HepG2 (cell line): ENCODE measurements around the gene GPR137. TPM values are rescaled to one million over a fixed set of nuclear protein-coding genes. Genes with fewer than 3 reads are reported as not detected.

Experiments used
- ATAC-seq: fragments of 200-7000 bp; cut with Tn5 transposase; 3 replicates; pipeline ENCODE4 v1.9.1; 2020; ENCODE audit warnings: mild to moderate bottlenecking, moderate library complexity
- BruUV-seq: library from RNA; stranded (reverse); fragments of 400-500 nt; replicated peaks from 2 replicates; lab custom pipeline; 2021; lab: Mats Ljungman, UMichigan
- CTCF ChIA-PET: fragments of 300-600 bp; formaldehyde crosslinking; extraction: SDS; loops from one replicate; lab custom pipeline; 2021; ENCODE audit warnings: low total read pairs, inconsistent platforms, low intra/inter-chr PET ratio; lab: Yijun Ruan, JAX
- POLR2A ChIA-PET: fragments of 350-600 bp; sonication (Branson Sonifier 250); formaldehyde crosslinking; loops from one replicate; lab custom pipeline; 2020; ENCODE audit warnings: antibody characterized with exemption, inconsistent platforms; lab: Yijun Ruan, JAX
- DNase-seq: peaks from one replicate; pipeline ENCODE4 v3.0.0-alpha.2; 2015; ENCODE audit warnings: low spot score
- FAIRE-seq: peaks from 3 replicates; lab custom pipeline; 2011; peaks lifted over from hg19 to GRCh38; lab: Jason Lieb, UNC
- H2AFZ ChIP-seq: one replicate; pipeline ENCODE4 v1.6.1; 2011; ENCODE audit warnings: low read length, inconsistent platforms
- H3K27ac ChIP-seq: fragments of 300-600 bp; 3 replicates; pipeline ENCODE4 v1.8.0; 2011; ENCODE audit warnings: mixed run types, mild to moderate bottlenecking, mixed read lengths, low read length, inconsistent platforms; ENCODE audit not compliant: insufficient read depth; ENCODE audit errors: extremely low read length
- H3K27me3 ChIP-seq, 2 experiments: fragments of 200-600 bp in 1 of 2; 2 replicates in 1 of 2; 3 replicates in 1 of 2; pipeline versions ENCODE4 v1.6.0 to v1.8.0; 2011; ENCODE audit warnings: low read length in 2 of 2, mild to moderate bottlenecking in 2 of 2, moderate library complexity in 2 of 2, inconsistent platforms in 1 of 2; ENCODE audit not compliant: insufficient read depth in 2 of 2, control insufficient read depth in 1 of 2
- H3K36me3 ChIP-seq, 2 experiments: fragments of 200-600 bp in 1 of 2; replicated peaks in 1 of 2; 2 replicates in 1 of 2; 3 replicates in 1 of 2; pipeline versions ENCODE4 v1.5.1 to v1.8.0; 2011; ENCODE audit warnings: low read length in 2 of 2, inconsistent platforms in 1 of 2; ENCODE audit not compliant: insufficient read depth in 2 of 2, control insufficient read depth in 1 of 2
- H3K4me1 ChIP-seq: 2 replicates; pipeline ENCODE4 v1.5.1; 2012; ENCODE audit warnings: low read length, inconsistent platforms; ENCODE audit not compliant: insufficient read depth
- H3K4me2 ChIP-seq: 2 replicates; pipeline ENCODE4 v1.6.0; 2011; ENCODE audit warnings: low read depth, low read length, inconsistent platforms
- H3K4me3 ChIP-seq, 3 experiments: fragments of 200-600 bp in 1 of 3; sonication (generic), shearing (Covaris generic) in 1 of 3; replicated peaks in 1 of 3; 2 replicates each; pipeline ENCODE4 v1.5.1; 2011 to 2016; ENCODE audit warnings: low read length in 3 of 3, inconsistent platforms in 2 of 3, low read depth in 2 of 3, mild to moderate bottlenecking in 2 of 3, control low read depth in 1 of 3, mixed read lengths in 1 of 3; ENCODE audit not compliant: insufficient read depth in 1 of 3
- H3K79me2 ChIP-seq: one replicate; pipeline ENCODE4 v1.6.1; 2011; ENCODE audit warnings: low read length, inconsistent platforms; ENCODE audit not compliant: insufficient read depth
- H3K9ac ChIP-seq: 2 replicates; pipeline ENCODE4 v1.6.0; 2011; ENCODE audit warnings: mild to moderate bottlenecking, low read depth, low read length, inconsistent platforms; ENCODE audit not compliant: insufficient read depth
- H3K9me3 ChIP-seq: 2 replicates; pipeline ENCODE4 v1.5.1; 2012; ENCODE audit warnings: mild to moderate bottlenecking, low read length
- H4K20me1 ChIP-seq: 2 replicates; pipeline ENCODE4 v1.6.0; 2011; ENCODE audit warnings: inconsistent platforms, mild to moderate bottlenecking, low read length, moderate library complexity; ENCODE audit not compliant: insufficient read depth
- ARNTL ChIP-seq: sonication (generic); formaldehyde crosslinking; IDR thresholded peaks from 2 replicates; pipeline ENCODE4 v1.4.0; 2020; ENCODE audit warnings: mild to moderate bottlenecking, missing genetic modification reagents
- HOXA5 ChIP-seq: sonication (generic); formaldehyde crosslinking; IDR thresholded peaks from 2 replicates; pipeline ENCODE4 v1.4.0; 2020; ENCODE audit warnings: missing genetic modification reagents
- JARID2 ChIP-seq: sonication (generic); formaldehyde crosslinking; IDR thresholded peaks from 2 replicates; pipeline ENCODE4 v1.8.1; 2023; ENCODE audit warnings: missing genetic modification reagents, inconsistent platforms; ENCODE audit not compliant: insufficient replicate concordance
- RXRA ChIP-seq: sonication (generic); formaldehyde crosslinking; IDR thresholded peaks from 2 replicates; pipeline ENCODE4 v1.5.1; 2020; ENCODE audit warnings: missing genetic modification reagents
- SNRNP70 ChIP-seq: fragments of 200-400 bp; formaldehyde crosslinking; IDR thresholded peaks from 2 replicates; pipeline ENCODE4 v1.6.1; 2017; ENCODE audit warnings: mild to moderate bottlenecking, low read depth, low read length, moderate library complexity
- WIZ ChIP-seq: sonication (generic); formaldehyde crosslinking; IDR thresholded peaks from 2 replicates; pipeline ENCODE4 v1.5.1; 2020; ENCODE audit warnings: mild to moderate bottlenecking, missing genetic modification reagents
- ZBTB33 ChIP-seq: sonication (generic); formaldehyde crosslinking; IDR thresholded peaks from 2 replicates; pipeline ENCODE4 v1.4.0; 2020; ENCODE audit warnings: missing genetic modification reagents
- ZBTB4 ChIP-seq: sonication (generic); formaldehyde crosslinking; IDR thresholded peaks from 2 replicates; pipeline ENCODE4 v1.4.0; 2020; ENCODE audit warnings: missing genetic modification reagents, mild to moderate bottlenecking, borderline replicate concordance
- ZNF629 ChIP-seq: sonication (generic); formaldehyde crosslinking; conservative IDR thresholded peaks from 2 replicates; pipeline ENCODE4 v1.5.0; 2020; ENCODE audit warnings: missing genetic modification reagents
- ZUFSP ChIP-seq: sonication (generic); formaldehyde crosslinking; IDR thresholded peaks from 2 replicates; pipeline ENCODE4 v1.9.0; 2021; ENCODE audit warnings: missing genetic modification reagents, mild to moderate bottlenecking, borderline replicate concordance
- WGBS: methylation state at CpG from one replicate; pipeline ENCODE4 v1.1.6; 2017; ENCODE audit warnings: low lambda C conversion rate; 5-methylcytosine and 5-hydroxymethylcytosine counted together
- in situ Hi-C: cut with HindIII; loops from 2 replicates; pipeline ENCODE4 v1.10.0; 2017; ENCODE audit warnings: low pct_unique_long_range_greater_than_20kb; ENCODE audit not compliant: extremely low pct_ligation_motif_present
- intact Hi-C: fragments of 100-400 bp; cut with micrococcal nuclease; formaldehyde crosslinking; loops from one replicate; pipeline ENCODE4 v1.10.0; 2022; ENCODE audit not compliant: unreplicated experiment
- polyA plus RNA-seq, 8 experiments: library from polyadenylated mRNA; depleted of rRNA in 3 of 8; stranded (reverse) in 7 of 8; unstranded in 1 of 8; fragments of >200 nt; fragmentation: Illumina TruSeq in 4 of 8; extraction: Trizol in 4 of 8; gene quantifications; 2 replicates each; pipeline versions ENCODE4 v1.2.1 to v1.2.3, GENCODE V29; 2011 to 2016; ENCODE audit warnings: low read depth in 4 of 8, missing spikeins in 1 of 8, mixed read lengths in 1 of 8; ENCODE audit not compliant: insufficient read depth in 1 of 8
- total RNA-seq, 5 experiments: library from RNA; depleted of rRNA; stranded (reverse); fragments of >200 nt; fragmentation: Illumina TruSeq; extraction: Trizol; gene quantifications; 2 replicates each; pipeline ENCODE4 v1.2.3, GENCODE V29; 2016; ENCODE audit warnings: low read depth in 1 of 5

Gene GPR137
- total and polyA plus RNA-seq, 2 of the 13 experiments (the other 11 are each of a cell fraction or from before 2014, with no cell fraction given) = 8.5 to 13.2 TPM

- CTCF ChIA-PET = no interaction called here
- no peak overlapping the region for H3K9ac ChIP-seq
- peaks cover 0 to 18% of the 10 kb centered on the region in 2 experiments; a peak in 2 of 5 replicates for H3K36me3 ChIP-seq
- FAIRE-seq (no peak), DNase-seq (no peak), ATAC-seq (no peak)
- no peaks in the 10 kb centered on the region for H3K9me3 ChIP-seq
- intact Hi-C loops = no loop called here
- TF ChIP-seq ZBTB33 (CRISPR knock-in tag) (peak; percentile 91), ARNTL (CRISPR knock-in tag) (no peak), ZUFSP (CRISPR knock-in tag) (no peak), WIZ (CRISPR knock-in tag) (no peak), SNRNP70 (no peak), JARID2 (CRISPR knock-in tag) (no peak), ZNF629 (peak; percentile 79), HOXA5 (CRISPR knock-in tag) (no peak), RXRA (CRISPR knock-in tag) (0 out of 2 replicates have a peak, but pooled peaks have one; percentile 16), ZBTB4 (CRISPR knock-in tag) (0 out of 2 replicates have a peak, but pooled peaks have one; percentile 48)
- POLR2A ChIA-PET = interaction anchor here (4.5 kb wide), 1 partner anchor 9 kb away, joined by 103 read pairs; the partner anchor contains the start of gene ESRRA
- no peak overlapping the region for H3K4me2 ChIP-seq
- H3K4me3 ChIP-seq = no peak overlapping the region
- no TSS peak for BruUV-seq
- H3K4me1 ChIP-seq = peaks cover 34% of the 10 kb centered on the region
- H3K27me3 ChIP-seq = no peaks in the 10 kb centered on the region; a peak in 1 of 5 replicates
- H3K79me2 ChIP-seq = peaks cover 15% of the 10 kb centered on the region
- H2AFZ ChIP-seq = no peak overlapping the region
- in situ Hi-C loops = no loop called here
- H3K27ac ChIP-seq = no peak overlapping the region
- 95% methylated on average over 17 of the region's 24 CpGs for WGBS
- no peaks in the 10 kb centered on the region for H4K20me1 ChIP-seq
Observed at GRCh38 chr11:64314805-64315561, 29.3 kb downstream of the GPR137 start.
